GM21381 (cell line): ENCODE data around the gene KCNG1.
A peak's percentile ranks its signal among the peaks of the same experiment; 100 is the strongest.
"Not testable (repeated sequence)": the region's sequence is repeated elsewhere in the genome, so short reads cannot be mapped to it uniquely, and the experiment has no call there.

Experiments used
- ATAC-seq: cut with Tn5 transposase; IDR thresholded peaks from one replicate; pipeline ENCODE4 v1.9.1; 2021; ENCODE audit warnings: mild to moderate bottlenecking, moderate library complexity; ENCODE audit not compliant: unreplicated experiment

KCNG1 gene

DNA sequence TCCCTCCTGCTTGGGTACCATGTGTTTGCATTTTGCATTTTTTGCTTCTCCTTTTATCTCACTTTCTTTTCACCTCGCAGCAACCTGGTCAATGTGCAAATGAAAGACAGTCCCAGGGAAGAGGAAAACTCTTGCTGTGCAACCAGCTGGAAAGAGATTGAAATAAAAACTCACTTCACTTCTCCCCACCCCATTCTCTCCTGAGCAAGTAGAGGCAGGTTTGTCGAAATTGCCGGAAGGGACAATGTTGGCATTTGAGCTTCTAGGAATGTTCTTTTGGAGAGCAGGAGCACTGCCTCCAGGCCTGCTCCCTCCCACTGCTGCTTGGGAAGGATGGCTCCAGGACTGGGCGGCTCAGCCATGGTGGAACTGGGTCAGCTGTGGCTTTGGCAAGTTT is 30.6 kb downstream of the KCNG1 start:
- ATAC-seq = no peak

DNA sequence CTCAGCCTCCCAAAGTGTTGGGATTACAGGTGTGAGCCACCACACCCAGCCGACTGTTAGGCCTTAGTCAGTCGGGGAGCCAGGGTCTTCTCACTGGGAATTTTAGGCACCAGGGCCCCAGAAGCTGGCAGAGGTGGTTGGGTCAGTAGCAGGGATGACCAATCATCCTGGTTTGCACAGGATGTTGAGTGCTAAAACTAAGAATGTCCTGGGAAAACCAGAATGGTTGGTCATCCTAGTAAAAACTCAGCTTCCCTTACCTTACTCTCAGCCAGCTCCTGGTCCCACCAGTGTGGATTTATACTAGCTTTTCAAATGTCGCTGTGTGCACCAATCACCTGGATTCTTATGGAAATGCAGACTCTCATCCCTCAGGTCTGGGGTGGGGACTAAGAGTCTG is 31.8 kb downstream of the KCNG1 start:
- ATAC-seq = no peak

DNA sequence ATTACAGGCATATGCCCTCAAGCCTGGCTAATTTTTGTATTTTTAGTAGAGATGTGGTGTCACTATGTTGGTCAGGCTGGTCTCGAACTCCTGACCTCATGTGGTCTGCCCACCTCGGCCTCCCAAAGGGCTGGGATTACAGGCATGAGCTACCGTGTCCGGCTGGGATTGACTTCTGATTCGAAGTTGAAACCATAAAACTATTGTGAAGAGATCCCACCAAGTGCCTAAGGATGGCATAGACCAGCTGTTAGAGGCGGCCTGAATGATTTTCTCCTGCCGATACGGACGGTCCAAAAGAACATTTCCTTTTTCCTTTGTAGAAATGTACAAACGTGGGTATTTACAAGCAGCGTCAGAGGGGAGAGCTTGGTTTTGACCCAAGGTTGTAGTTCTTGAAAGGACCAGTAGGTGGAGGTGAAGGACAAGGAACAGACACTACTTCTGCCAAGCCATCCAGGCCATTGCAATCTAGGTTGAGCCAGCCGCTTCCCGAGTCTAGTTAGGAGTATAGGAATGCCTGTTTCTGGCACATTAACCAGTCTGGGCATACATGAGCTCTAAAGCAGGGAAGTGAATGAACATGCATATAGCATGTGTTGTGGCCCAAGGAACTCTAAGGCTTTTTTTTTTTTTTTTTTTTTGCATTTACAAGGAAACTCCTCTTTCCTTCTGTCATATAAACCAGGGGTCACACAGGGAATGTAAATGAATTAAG is 35.3 kb downstream of the KCNG1 start:
- ATAC-seq = no peak

DNA sequence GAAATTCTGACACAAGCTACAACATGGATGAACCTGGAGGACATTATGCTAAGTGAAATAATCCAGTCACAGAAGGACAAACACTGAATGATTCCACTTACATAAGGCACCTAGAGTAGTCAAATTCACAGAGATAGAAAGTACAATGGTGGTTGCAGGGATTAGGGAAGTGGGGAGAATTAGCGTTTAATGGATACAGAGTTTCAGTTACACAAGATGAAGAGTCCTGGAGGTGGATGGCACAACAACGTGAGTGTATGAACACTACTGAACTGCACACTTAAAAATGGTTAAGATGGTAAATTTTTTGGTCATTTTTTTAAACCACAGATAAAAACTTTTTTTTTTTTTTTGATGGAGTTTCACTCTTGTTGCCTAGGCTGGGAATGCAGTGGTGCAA is 39.6 kb downstream of the KCNG1 start:
- no peak for ATAC-seq

DNA sequence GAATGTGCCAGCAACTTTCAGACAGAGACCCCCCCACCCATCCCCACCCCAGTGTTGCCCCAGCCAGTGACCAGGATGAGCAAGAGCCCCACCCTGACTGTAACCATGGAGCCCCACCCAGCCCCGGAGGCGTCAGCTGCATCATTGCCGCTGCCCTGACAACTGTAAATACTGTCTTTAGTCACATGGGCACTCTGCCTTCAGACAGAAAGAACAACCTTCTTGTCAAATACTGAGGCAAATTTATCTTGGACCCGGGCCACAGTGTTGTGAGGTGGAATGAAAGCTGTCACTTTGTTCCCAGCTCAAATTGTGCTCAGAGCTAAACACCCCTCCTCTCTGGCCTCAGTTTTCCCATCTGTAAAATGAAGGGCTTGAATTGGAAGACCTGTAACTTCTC is 40.5 kb downstream of the KCNG1 start:
- ATAC-seq = no peak

DNA sequence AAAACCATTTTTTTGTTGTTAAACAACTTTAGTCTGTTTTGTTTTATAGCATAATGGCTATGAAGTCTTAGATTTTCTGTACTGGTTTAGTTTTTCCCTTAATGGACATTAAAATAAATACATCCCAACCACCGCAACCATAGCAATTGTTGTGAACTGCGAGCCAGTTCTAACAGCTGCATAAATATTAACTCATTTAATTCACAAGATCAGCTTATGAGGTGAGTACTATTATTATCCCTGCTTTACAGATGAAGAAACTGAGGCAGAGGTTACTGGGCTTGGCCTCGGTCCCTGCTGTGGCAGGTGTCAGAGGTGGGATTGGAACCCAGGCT is 41.2 kb downstream of the KCNG1 start:
- ATAC-seq = no peak

DNA sequence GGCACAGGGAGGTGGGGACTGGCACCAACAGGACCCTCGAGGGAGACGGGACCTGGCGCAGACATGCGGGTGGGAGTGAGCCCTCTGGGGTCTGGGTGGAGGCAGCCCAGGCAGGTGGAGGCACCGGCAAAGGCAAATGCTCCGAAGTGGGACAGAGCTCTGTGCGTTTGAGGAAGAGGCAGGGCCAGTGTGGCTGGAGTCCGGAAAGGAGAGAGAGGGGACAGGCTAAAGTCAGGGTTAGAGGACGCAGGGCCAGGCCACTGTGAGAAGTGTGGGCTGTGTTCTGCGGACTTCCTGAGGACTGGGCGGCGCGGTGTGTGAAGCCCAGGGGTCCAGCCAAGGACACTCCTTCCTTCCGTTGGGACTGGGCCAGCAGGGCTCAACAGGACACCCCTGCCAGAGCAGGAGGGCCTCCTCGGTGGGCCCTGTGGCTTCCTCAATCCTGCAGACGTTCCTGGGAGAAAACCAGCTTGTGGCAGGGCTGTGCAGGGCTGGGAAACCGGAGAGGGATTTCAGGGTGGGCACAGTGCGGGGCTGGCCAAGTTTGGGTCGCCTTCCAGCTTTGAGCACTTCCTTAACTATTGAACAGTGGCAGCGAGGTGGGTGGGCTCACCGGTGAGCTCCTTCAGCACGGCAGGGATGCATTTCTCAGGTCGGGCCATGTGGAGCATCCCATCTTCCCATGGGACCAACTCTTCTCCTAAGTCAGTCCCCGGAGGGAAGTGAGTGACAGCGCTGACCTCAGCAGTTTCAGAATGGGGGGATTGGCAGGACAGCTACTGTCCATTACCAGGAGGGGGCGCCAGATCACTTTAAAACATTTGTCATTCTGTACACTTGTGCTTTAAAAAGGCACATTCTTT is 41.8 kb downstream of the KCNG1 start:
- no peak for ATAC-seq

DNA sequence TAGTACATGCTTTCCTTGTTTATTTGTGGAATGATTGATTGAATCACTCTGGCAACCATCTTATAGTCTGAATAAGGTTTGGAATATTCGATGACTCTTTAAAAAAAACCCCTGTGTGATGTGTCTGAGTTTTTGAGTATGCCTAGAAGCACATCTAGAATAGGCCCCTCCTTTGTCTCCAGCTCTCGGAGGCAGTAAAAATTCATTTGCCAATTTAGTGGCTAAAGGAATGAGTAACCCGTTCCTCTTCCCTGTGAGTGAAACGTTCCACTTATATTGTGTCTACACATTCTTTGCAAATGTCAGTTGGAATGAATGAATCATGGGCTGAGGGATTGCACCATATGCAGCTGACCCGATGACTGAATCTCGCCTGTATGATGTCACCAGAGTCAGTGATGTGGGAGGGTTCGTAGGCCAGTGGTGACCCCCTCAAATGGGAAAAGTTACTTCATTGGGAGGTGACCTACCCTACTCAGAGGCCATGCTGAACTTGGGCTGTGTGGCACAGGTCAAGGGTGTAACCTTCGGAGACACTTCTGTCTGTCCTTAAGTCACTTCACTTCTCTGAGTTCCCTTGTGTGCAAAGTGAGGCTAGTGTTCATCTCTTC is 42.7 kb downstream of the KCNG1 start:
- ATAC-seq = no peak

DNA sequence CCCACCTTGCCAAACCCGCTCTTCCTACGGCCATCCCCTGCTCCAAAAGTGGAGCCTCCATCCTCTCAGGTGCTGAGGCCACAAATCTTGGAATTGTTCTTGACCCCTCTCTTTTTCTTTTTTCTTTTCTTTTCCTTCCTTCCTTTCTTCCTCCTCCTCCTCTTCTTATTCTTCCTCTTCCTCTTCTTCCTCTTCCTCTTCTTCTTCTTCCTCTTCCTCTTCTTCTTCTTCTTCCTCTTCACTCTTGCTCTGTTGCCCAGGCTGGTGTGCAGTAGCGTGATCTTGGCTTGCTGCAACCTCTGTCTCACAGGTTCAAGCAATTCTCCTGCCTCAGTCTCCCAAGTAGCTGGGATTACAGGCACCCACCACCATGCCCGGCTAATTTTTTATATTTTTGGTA is 44.4 kb downstream of the KCNG1 start:
- ATAC-seq = not testable (repeated sequence)

DNA sequence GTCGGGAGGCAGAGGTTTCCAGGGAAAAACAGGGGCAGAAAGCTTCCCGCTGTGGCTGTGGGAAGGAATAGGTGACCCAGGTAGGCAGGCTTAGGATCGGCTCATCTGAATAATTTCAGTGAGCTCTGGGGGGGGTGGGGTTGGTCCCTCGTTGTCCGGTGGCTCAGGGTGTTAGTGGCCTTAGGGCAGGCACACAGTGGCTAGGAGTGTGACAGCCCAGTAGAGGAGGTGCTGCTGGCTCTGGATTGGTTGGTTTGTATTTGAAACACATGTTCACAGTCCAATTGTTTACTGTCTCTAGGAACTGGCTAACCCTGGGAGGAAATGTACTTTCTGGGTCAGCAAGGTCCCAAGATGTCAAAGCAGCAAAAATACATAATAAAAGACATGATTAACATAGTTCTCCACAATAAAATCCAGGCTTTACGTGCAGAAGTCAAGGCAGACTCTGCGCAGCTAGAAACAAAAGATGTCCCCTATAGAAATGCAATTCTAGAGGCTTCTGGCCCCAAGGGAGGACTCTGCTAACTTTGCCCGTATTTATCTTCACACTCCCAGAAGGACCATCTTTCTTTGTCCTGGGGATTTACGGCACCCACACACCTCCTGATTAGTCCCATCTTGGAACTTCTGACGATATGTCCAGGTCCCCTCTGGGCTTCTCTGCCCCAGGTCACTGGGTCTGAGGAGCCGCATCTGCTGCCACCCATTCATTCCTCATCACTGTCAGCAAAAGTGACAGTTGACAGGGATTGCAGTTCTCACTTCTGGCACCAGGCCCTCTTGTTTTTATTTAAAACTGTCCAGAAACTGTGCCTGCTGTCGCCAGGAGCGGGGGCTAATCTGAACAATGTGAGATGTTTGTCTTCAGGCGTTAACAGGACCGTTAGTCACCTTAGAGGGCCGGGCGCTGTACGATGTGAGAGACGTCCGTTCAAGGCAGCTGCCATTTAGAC is 45.6 kb downstream of the KCNG1 start:
- ATAC-seq = no peak

DNA sequence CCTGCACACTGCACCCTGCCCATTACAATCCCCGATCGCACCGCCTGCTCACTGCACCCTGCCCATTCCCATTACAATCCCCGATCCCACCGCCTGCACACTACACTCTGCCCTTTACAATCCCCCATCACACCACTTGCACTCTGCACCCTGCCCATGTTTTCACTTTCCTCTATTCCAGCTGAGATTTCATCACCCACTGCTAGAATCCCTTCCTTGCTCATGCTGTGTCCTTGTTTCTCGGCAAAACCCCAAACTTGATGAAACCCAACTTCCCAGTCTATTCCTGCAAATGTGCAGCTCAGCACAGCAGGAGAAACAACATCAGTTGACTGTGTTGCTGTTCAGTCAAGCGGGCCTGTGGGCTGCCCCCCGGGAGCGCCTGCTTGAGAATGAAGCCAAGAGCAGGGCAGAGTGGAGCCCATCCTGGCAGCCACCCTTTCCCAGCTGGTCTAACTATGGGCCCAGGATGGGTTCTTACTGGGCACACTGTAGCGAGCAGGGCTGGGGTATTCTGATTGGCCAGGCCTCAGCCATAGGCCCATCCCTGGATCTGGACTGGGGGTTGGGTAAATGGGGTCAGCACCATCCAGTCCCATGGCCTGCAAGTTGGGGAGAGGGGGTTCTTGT is 47.1 kb downstream of the KCNG1 start:
- ATAC-seq = no peak

DNA sequence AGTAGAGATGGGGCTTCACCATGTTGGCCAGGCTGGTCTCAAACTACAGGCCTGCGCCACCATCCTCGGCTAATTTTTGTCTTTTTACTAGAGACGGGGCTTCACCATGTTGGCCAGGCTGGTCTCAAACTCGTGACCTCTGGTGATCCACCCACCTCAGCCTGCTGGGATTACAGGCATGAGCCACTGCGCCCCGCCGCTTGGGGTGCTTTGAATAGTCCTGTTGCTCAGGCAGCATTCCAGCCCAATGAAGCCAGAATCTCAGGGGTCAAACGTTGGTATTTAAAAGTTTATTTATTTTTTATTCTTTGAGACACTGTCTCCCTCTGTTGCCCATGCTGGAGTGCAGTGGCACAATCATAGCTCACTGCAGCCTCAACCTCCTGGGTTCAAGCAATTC is 53.0 kb downstream of the KCNG1 start:
- no peak for ATAC-seq

DNA sequence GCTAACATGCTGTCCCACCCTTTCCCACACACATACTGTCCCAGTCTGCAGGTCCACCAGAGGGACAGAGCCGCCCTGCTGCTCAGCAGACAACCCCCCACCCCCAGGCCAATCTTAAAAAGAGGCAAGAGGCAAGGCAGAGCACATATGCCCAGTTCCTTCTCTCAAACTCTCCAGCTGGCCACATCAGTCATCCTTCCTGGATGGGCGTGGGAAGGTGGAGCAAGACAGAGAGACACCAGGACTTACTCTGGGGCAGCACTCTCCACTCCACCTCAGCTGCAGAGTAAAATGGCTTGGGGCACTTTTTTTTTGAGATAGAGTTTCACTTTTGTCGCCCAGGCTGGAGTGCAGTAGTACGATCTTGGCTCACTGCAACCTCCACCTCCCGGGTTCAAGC is 53.5 kb downstream of the KCNG1 start:
- no peak for ATAC-seq

DNA sequence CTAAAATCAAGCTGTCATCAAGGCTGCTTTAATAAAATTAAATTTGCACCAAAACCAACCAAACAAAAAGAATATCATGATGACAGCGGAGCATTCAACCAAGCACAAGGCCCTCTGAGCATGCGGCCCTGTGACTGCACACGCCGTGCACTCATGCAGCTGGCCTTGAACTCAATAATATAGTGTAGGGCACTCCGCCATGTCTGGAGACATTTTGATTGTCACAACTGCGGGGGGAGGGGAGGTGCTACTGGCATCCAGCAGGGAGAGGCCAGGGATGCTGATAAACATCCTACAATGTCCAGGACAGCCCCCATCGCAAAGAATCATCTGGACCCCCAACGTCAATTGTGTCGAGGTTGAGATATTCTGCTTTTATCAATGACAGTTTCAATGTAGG is 54.6 kb downstream of the KCNG1 start:
- no peak for ATAC-seq

DNA sequence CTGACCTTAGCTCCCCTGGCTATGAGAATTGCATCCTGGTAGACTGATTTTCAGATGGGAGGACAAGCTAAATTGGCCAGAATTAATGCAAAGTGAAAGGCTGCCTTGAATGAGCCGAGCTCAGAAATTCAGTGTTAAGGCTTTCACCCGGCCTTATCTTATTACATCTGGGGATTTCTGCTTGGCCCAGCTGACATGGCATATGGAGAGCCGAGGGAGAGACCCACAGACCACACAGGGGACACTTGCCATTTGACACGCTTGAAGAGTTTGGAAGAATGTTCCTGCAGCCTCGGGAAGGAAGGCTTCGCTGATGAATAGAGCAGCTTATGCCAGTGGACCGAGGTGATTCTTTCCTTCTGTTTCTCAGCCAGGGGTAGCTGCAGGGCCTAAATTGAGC is 55.3 kb downstream of the KCNG1 start:
- no peak for ATAC-seq

DNA sequence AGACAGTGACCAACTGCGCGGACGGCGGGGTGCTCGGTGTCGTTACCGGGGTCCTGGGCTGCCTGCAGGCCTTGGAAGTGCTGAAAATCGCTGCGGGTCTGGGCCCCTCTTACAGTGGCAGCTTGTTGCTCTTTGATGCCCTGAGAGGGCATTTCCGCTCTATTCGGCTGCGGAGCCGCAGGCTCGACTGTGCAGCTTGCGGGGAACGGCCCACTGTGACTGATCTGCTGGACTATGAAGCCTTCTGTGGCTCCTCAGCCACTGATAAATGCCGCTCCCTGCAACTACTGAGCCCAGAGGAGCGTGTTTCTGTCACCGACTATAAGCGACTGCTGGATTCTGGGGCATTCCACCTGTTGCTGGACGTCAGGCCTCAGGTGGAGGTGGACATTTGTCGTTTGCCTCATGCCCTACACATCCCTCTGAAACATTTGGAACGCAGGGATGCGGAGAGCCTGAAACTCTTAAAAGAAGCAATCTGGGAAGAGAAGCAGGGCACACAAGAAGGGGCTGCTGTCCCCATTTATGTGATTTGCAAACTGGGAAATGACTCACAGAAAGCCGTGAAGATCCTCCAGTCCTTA is 63.3 kb downstream of the KCNG1 start:
- ATAC-seq = no peak

DNA sequence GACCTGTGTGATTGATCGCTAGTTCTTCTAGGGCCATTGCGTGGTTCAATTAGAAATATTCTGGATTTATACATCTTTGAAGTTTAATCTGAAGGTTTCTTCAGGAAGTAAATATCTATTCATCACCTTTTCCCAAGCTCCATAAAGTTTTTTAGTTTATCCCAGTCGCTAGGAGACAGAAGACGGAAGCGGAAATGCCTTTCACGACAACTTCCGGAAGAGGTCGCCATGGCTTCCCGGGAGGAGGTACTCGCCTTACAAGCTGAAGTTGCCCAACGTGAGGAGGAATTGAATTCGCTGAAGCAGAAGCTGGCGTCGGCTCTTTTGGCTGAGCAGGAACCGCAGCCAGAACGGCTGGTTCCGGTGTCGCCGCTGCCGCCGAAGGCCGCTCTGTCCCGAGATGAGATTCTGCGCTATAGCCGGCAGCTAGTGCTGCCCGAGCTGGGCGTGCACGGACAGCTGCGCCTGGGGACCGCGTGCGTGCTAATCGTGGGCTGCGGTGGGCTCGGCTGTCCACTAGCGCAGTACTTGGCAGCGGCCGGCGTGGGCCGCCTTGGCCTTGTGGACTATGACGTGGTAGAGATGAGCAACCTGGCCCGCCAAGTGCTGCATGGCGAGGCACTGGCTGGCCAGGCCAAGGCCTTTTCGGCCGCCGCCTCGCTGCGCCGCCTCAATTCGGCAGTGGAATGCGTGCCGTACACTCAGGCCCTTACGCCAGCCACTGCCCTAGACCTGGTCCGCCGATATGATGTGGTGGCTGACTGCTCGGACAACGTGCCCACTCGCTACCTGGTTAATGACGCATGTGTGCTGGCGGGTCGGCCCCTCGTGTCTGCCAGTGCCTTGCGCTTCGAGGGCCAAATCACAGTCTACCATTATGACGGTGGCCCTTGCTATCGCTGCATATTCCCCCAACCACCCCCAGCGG is 64.0 kb downstream of the KCNG1 start, which contains the start of gene MOCS3:
Gene MOCS3, plus strand, starts transcription at position 204 of the 928 bp plus-strand sequence. Its CDS starts 25 bp downstream, at position 229.
- peak; percentile 81 for ATAC-seq

DNA sequence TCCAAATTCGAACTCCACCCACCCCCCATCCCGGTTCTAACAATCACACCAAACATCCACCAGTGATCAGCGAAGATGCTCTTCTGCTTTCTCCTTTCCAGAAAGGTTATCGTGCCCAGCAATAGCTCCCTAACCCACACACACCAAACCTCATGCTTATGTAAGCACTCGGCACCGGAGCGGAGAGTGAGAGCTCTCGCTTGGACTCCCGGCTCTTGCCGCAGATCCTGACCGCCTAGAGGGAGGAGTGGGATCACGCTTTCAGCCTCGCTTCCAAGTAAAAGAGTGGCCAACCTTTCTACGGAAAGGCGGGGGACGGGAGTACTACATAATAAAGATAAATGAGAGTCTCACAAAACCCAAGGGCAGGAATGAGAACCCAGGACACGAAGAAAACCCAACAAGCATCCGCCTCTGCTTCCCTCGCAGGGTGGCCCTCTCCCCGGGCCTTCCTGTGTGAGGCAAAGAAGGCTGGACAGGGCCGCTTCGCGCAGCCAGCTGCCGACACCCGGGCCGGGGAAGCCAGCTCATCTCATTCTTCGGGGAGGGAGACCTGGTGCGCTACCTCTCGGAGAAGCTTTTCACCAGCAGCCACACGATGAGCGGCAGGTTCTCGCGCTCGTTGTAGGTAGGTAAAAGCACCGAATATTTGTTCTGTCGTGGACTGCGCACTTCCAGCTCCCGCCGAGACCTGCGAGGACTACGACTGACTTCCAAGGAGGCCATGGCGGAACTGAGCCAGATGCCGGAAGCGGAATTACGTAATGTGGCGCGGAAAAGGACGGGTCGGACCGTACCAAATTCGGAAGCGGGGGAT is 64.9 kb downstream of the KCNG1 start, which contains the start of gene DPM1:
Gene DPM1, minus strand, starts transcription at position 735 of the 817 bp plus-strand sequence. Its CDS starts 9 bp downstream, at position 726.
- ATAC-seq = peak; percentile 81
